Mesenchymal stem cell (in vitro differentiated cells and primary cell): ENCODE data around the gene CD37.

Experiments used
- DNase-seq: peaks from one replicate; pipeline ENCODE4 v3.0.0-alpha.2; 2013
- H2AFZ ChIP-seq: one replicate; pipeline ENCODE4 v1.6.1; 2013; ENCODE audit warnings: low read depth, mild to moderate bottlenecking, control low read depth, inconsistent platforms, low read length, moderate library complexity
- H2AK5ac ChIP-seq: 2 replicates; pipeline ENCODE4 v1.6.1; 2013; ENCODE audit warnings: low read length, moderate library complexity, mild to moderate bottlenecking, inconsistent platforms; ENCODE audit not compliant: severe bottlenecking
- H2BK120ac ChIP-seq: one replicate; pipeline ENCODE4 v1.6.1; 2013; ENCODE audit warnings: low read depth, mild to moderate bottlenecking, inconsistent platforms, low read length, moderate library complexity
- H2BK12ac ChIP-seq, 2 experiments: one replicate each; pipeline ENCODE4 v1.6.1; 2013; ENCODE audit warnings: inconsistent platforms in 2 of 2, low read length in 2 of 2, mild to moderate bottlenecking in 2 of 2, moderate library complexity in 2 of 2, control low read depth in 1 of 2
- H2BK15ac ChIP-seq: one replicate; pipeline ENCODE4 v1.6.1; 2013; ENCODE audit warnings: mild to moderate bottlenecking, low read depth, inconsistent platforms; ENCODE audit not compliant: poor library complexity, severe bottlenecking
- H2BK5ac ChIP-seq: 2 replicates; pipeline ENCODE4 v1.6.1; 2013; ENCODE audit warnings: low read depth, mild to moderate bottlenecking, low read length, control low read depth, inconsistent platforms; ENCODE audit not compliant: poor library complexity, severe bottlenecking
- H3K14ac ChIP-seq, 2 experiments: one replicate each; pipeline ENCODE4 v1.6.1; 2013; ENCODE audit warnings: inconsistent platforms in 2 of 2, low read length in 2 of 2, control low read depth in 1 of 2, mild to moderate bottlenecking in 1 of 2, moderate library complexity in 1 of 2
- H3K18ac ChIP-seq, 2 experiments: one replicate each; pipeline ENCODE4 v1.6.1; 2013; ENCODE audit warnings: inconsistent platforms in 2 of 2, low read length in 2 of 2, control low read depth in 1 of 2, low read depth in 1 of 2, mild to moderate bottlenecking in 1 of 2
- H3K23ac ChIP-seq, 2 experiments: one replicate each; pipeline ENCODE4 v1.6.1; 2013; ENCODE audit warnings: inconsistent platforms in 2 of 2, low read length in 2 of 2, mild to moderate bottlenecking in 2 of 2, moderate library complexity in 2 of 2, control low read depth in 1 of 2
- H3K27ac ChIP-seq: 2 replicates; pipeline ENCODE4 v1.5.1; 2013; ENCODE audit warnings: mild to moderate bottlenecking, moderate library complexity, low read length, control low read depth, inconsistent platforms; ENCODE audit not compliant: poor library complexity, severe bottlenecking
- H3K27me3 ChIP-seq, 2 experiments: 2 replicates each; pipeline versions ENCODE4 v1.6.1 to v1.7.0; 2013; ENCODE audit warnings: low read length in 2 of 2, mild to moderate bottlenecking in 2 of 2, moderate library complexity in 2 of 2, control low read depth in 1 of 2, inconsistent platforms in 1 of 2; ENCODE audit not compliant: control insufficient read depth in 1 of 2, insufficient read depth in 1 of 2
- H3K36me3 ChIP-seq, 2 experiments: 2 replicates each; pipeline versions ENCODE4 v1.6.1 to v1.7.0; 2013; ENCODE audit warnings: low read length in 2 of 2, control low read depth in 1 of 2, inconsistent platforms in 1 of 2, low read depth in 1 of 2, mild to moderate bottlenecking in 1 of 2; ENCODE audit not compliant: insufficient read depth in 2 of 2, control insufficient read depth in 1 of 2
- H3K4ac ChIP-seq, 2 experiments: one replicate each; pipeline ENCODE4 v1.6.1; 2013; ENCODE audit warnings: inconsistent platforms in 2 of 2, low read length in 2 of 2, mild to moderate bottlenecking in 2 of 2, moderate library complexity in 2 of 2, control low read depth in 1 of 2, low read depth in 1 of 2
- H3K4me1 ChIP-seq: 2 replicates; pipeline ENCODE4 v1.6.1; 2013; ENCODE audit warnings: low read depth, low read length, control low read depth; ENCODE audit not compliant: control insufficient read depth, insufficient read depth
- H3K4me2 ChIP-seq: 2 replicates; pipeline ENCODE4 v1.6.1; 2013; ENCODE audit warnings: low read length, mild to moderate bottlenecking, inconsistent platforms; ENCODE audit not compliant: poor library complexity, severe bottlenecking
- H3K4me3 ChIP-seq, 2 experiments: 2 replicates each; pipeline versions ENCODE4 v1.5.1 to v1.7.0; 2013; ENCODE audit warnings: low read length in 2 of 2, mild to moderate bottlenecking in 2 of 2, control low read depth in 1 of 2, low read depth in 1 of 2; ENCODE audit not compliant: insufficient read depth in 1 of 2
- H3K79me1 ChIP-seq: replicated peaks from 2 replicates; pipeline ENCODE4 v1.6.1; 2013; ENCODE audit warnings: mild to moderate bottlenecking, control low read depth, low read length, inconsistent platforms; ENCODE audit not compliant: poor library complexity, severe bottlenecking
- H3K9ac ChIP-seq: 2 replicates; pipeline ENCODE4 v1.7.0; 2013; ENCODE audit warnings: mild to moderate bottlenecking, low read length, moderate library complexity
- H3K9me3 ChIP-seq: 2 replicates; pipeline ENCODE4 v1.7.0; 2013; ENCODE audit warnings: mild to moderate bottlenecking, low read length; ENCODE audit not compliant: control insufficient read depth
- H4K8ac ChIP-seq: one replicate; pipeline ENCODE4 v1.6.1; 2013; ENCODE audit warnings: inconsistent platforms, mild to moderate bottlenecking, low read length, moderate library complexity
- H4K91ac ChIP-seq: one replicate; pipeline ENCODE4 v1.6.1; 2013; ENCODE audit warnings: mild to moderate bottlenecking, low read length, inconsistent platforms
- WGBS: methylation state at CpG from one replicate; pipeline ENCODE4 v1.1.7; 2013; ENCODE audit warnings: mixed read lengths; 5-methylcytosine and 5-hydroxymethylcytosine counted together

The CD37 gene

DNA sequence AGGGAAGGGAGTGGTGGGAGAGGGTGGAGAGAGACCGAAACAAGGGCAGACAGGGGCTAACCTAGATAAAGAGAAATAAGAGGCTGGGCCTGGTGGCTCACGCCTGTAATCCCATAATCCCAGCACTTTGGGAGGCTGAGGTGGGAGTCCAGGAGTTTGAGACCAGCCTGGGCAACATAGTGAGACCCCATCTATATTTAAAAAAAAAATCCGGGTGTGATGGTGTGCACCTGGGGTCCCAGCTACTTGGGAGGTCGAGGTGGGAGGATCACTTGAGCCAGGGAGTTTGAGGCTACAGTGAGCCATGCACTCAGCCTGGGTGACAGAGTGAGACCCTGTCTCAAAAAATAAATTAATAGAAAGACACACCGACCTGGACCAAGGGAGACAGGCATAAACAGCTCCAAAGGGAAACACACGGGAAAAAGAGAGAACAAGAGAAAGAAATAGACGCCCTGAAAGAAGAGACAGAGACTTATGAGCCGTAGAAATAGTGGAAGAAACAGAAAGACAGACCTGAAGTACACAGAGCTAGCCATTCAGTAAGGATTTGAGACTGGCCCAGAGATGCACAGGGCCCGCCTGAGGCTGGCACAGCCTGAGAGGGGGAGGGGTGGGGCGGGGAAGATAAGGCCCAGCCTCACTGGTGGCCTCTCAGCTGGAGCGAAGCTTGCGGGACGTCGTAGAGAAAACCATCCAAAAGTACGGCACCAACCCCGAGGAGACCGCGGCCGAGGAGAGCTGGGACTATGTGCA lies 2.2 kb downstream of the CD37 start:
- Histone ChIP-seq H2BK15ac (no peak overlapping the region), H2AFZ (no peak overlapping the region), H3K4me1 (peaks cover 9% of the 10 kb centered on the region), H3K23ac (no peak overlapping the region), H3K4ac (no peak overlapping the region), H2BK5ac (no peak overlapping the region), H4K91ac (no peak overlapping the region), H3K9me3 (no peaks in the 10 kb centered on the region), H3K18ac (no peak overlapping the region), H3K27ac (no peak overlapping the region), H3K36me3 (peaks cover 11 to 73% of the 10 kb centered on the region in 2 experiments), H3K9ac (no peak overlapping the region), H3K4me3 (no peak overlapping the region), H3K14ac (no peak overlapping the region), H2AK5ac (no peak overlapping the region), H3K4me2 (no peak overlapping the region), H2BK12ac (no peak overlapping the region), H4K8ac (peak overlapping the region; percentile 12), H3K79me1 (peaks cover 28% of the 10 kb centered on the region), H2BK120ac (no peak overlapping the region), H3K27me3 (peaks cover 0 to 13% of the 10 kb centered on the region in 2 experiments)
- 74% methylated on average over 18 of the region's 19 CpGs for WGBS
- no peak for DNase-seq

GRCh38 chr19:49338023-49338677 lies 2.9 kb downstream of the CD37 start:
- Histone ChIP-seq H3K36me3 (peaks cover 18 to 80% of the 10 kb centered on the region in 2 experiments), H2AK5ac (no peak overlapping the region), H3K27me3 (peaks cover 0 to 13% of the 10 kb centered on the region in 2 experiments), H2BK15ac (no peak overlapping the region), H3K18ac (no peak overlapping the region), H3K79me1 (peaks cover 32% of the 10 kb centered on the region), H3K4ac (no peak overlapping the region), H4K91ac (no peak overlapping the region), H3K9ac (no peak overlapping the region), H3K23ac (no peak overlapping the region), H2AFZ (no peak overlapping the region), H2BK12ac (no peak overlapping the region), H2BK5ac (no peak overlapping the region), H3K14ac (no peak overlapping the region), H3K4me2 (no peak overlapping the region), H3K9me3 (no peaks in the 10 kb centered on the region), H3K4me1 (peaks cover 9% of the 10 kb centered on the region), H3K27ac (no peak overlapping the region), H4K8ac (peak overlapping the region; percentile 55), H3K4me3 (no peak overlapping the region), H2BK120ac (no peak overlapping the region)
- DNase-seq, result no peak
- 37% methylated on average over 34 of the region's 34 CpGs for WGBS

GRCh38 chr19:49338691-49339300 lies 3.6 kb downstream of the CD37 start:
- Histone ChIP-seq H4K8ac (no peak overlapping the region), H3K4me1 (peaks cover 3% of the 10 kb centered on the region), H2BK5ac (no peak overlapping the region), H2BK15ac (no peak overlapping the region), H3K9ac (no peak overlapping the region), H3K27ac (no peak overlapping the region), H2BK12ac (no peak overlapping the region), H3K4me2 (no peak overlapping the region), H3K79me1 (peaks cover 33% of the 10 kb centered on the region), H2AK5ac (no peak overlapping the region), H3K9me3 (no peaks in the 10 kb centered on the region), H2AFZ (no peak overlapping the region), H3K18ac (peak overlapping the region in 1 of 2 experiments; percentile 34), H2BK120ac (no peak overlapping the region), H3K4ac (no peak overlapping the region), H3K4me3 (peak overlapping the region in 1 of 2 experiments; percentile 65), H3K14ac (no peak overlapping the region), H4K91ac (no peak overlapping the region), H3K27me3 (peaks cover 0 to 13% of the 10 kb centered on the region in 2 experiments), H3K23ac (no peak overlapping the region), H3K36me3 (peaks cover 19 to 86% of the 10 kb centered on the region in 2 experiments)
- WGBS, result 28% methylated on average over 26 of the region's 30 CpGs
- DNase-seq, result peak; percentile 29
